Hippocampal formation (tissue), 2 donors: ENCODE data around the gene LXN.

ENCODE experiments used
- DNase-seq, 2 donors: peaks; one replicate each; lab custom pipeline; 2025; lab: John Stamatoyannopoulos, UW

LXN gene

GRCh38 chr3:158668506-158668905 is 3.9 kb downstream of the LXN start:
- no peak for DNase-seq

- no peak for DNase-seq
These were observed 6.0 kb downstream of the LXN start for GRCh38 chr3:158666416-158666815.

GRCh38 chr3:158663832-158664231 is 8.6 kb downstream of the LXN start:
- DNase-seq, result no peak

- no peak for DNase-seq
These were observed 9.2 kb downstream of the LXN start for GRCh38 chr3:158663246-158663645.

GRCh38 chr3:158660711-158661110 is 11.7 kb downstream of the LXN start:
- DNase-seq, result no peak

GRCh38 chr3:158659454-158660237 is 12.8 kb downstream of the LXN start:
- peak; percentile 15 to 62 for DNase-seq

GRCh38 chr3:158658889-158659288 is 13.6 kb downstream of the LXN start:
- DNase-seq, result no peak

GRCh38 chr3:158652463-158652862 is 20.0 kb downstream of the LXN start:
- DNase-seq, result no peak

GRCh38 chr3:158651192-158651591 is 21.3 kb downstream of the LXN start:
- no peak for DNase-seq

GRCh38 chr3:158649791-158650190 is 22.7 kb downstream of the LXN start:
- no peak for DNase-seq

- DNase-seq, result peak; percentile 90 to 97
These were observed 28.0 kb downstream of the LXN start, which contains the start of gene GFM1 for GRCh38 chr3:158644345-158644908. TSS of gene GFM1 (plus strand) at chr3:158644527. CDS start at chr3:158644635, 108 bp downstream.

GRCh38 chr3:158642474-158643210 is 29.8 kb downstream of the LXN start:
- no peak for DNase-seq

- no peak for DNase-seq
These were observed 30.4 kb downstream of the LXN start for GRCh38 chr3:158642005-158642404.

GRCh38 chr3:158640646-158641045 is 31.8 kb downstream of the LXN start:
- no peak for DNase-seq

- no peak for DNase-seq
These were observed 40.5 kb downstream of the LXN start for GRCh38 chr3:158631981-158632380.

GRCh38 chr3:158625881-158626280 is 46.6 kb downstream of the LXN start:
- no peak for DNase-seq

GRCh38 chr3:158617982-158618875 is 54.2 kb downstream of the LXN start:
- DNase-seq, result no peak
